Measurements from ENCODE around the gene ZNF488. TPM values are rescaled to one million over a fixed set of nuclear protein-coding genes. Genes with fewer than 3 reads are reported as not detected.

Gene ZNF488
- total RNA-seq, 5 donors from 2014 or later (not counting 1 experiment from before 2014, with no cell fraction given) = not detected

GRCh38 chr10:47334466-47335295 lies 49.4 kb downstream of the ZNF488 start:
- H3K4me1 ChIP-seq (ENCODE audit: control insufficient read depth in 1 of 2, extremely low read depth in 1 of 2, insufficient read depth in 2 of 2, low read length in 2 of 2) = no peaks in the 10 kb centered on the region
- ChIA-PET CTCF (no interaction called here), POLR2A (no interaction called here)
- WGBS (ENCODE audit: insufficient coverage) = 94% methylated on average over 2 of the region's 8 CpGs
- H3K4me3 ChIP-seq (ENCODE audit: control insufficient read depth in 1 of 2, extremely low read depth in 1 of 2, low read length in 1 of 2) = no peak overlapping the region
- Mint-ChIP-seq H3K27me3 (peaks cover 8 to 12% of the 10 kb centered on the region in 2 donors), H3K4me1 (no peaks in the 10 kb centered on the region), H3K27ac (no peak overlapping the region), H3K9me3 (no peaks in the 10 kb centered on the region), H3K36me3 (no peaks in the 10 kb centered on the region), H3K4me3 (no peak overlapping the region)
- H3K9me3 ChIP-seq = no peaks in the 10 kb centered on the region
- H3K27ac ChIP-seq (ENCODE audit: low read length) = no peak overlapping the region
- DNase-seq = no peak
- peaks cover 0 to 7% of the 10 kb centered on the region in 2 experiments for H3K27me3 ChIP-seq (replicated peaks in 1 of 2; ENCODE audit: control insufficient read depth in 2 of 2, extremely low read depth in 1 of 2, insufficient read depth in 2 of 2, low read length in 1 of 2)
- no peak for ATAC-seq (replicated peaks in 1 of 4)
- no peaks in the 10 kb centered on the region for H3K36me3 ChIP-seq (ENCODE audit: control insufficient read depth in 2 of 2, extremely low read depth in 1 of 2, insufficient read depth in 1 of 2, low read length in 1 of 2)

DNA sequence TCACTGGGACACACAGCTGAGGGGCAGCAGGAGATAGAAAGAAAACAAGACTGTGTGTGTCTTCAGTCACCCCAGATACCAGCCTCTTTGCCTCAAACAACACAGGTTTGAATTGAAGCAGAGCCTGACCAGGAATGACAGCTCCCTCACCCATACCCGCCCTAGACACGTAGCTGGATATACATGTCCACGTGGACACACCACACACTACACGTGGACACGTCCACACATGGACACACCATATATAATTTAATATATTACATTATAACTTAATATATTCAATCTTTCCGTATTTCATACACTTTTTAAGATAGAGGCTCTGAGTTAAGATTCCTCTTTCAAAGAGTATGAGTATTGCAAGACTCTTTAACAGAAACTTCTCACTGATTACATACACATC lies 50.6 kb downstream of the ZNF488 start:
- H3K27ac Mint-ChIP-seq = no peak overlapping the region

GRCh38 chr10:47332946-47333345 lies 51.1 kb downstream of the ZNF488 start:
- no peak overlapping the region for H3K4me3 Mint-ChIP-seq
- H3K27me3 ChIP-seq (replicated peaks in 1 of 2; ENCODE audit: control insufficient read depth in 2 of 2, extremely low read depth in 1 of 2, insufficient read depth in 2 of 2, low read length in 1 of 2) = peaks cover 0 to 5% of the 10 kb centered on the region in 2 experiments
- no peaks in the 10 kb centered on the region for H3K9me3 Mint-ChIP-seq
- ChIA-PET CTCF (interaction anchor here in 1 of 2 donors (0.6 kb wide), 1 partner anchor 285 kb away, joined by 3 read pairs; no protein-coding TSS in a partner anchor), POLR2A (no interaction called here)
- H3K27ac Mint-ChIP-seq = no peak overlapping the region
- H3K4me1 Mint-ChIP-seq = no peaks in the 10 kb centered on the region
- ATAC-seq (replicated peaks in 1 of 4) = no peak
- H3K27ac ChIP-seq (ENCODE audit: low read length) = no peak overlapping the region
- H3K36me3 ChIP-seq (ENCODE audit: control insufficient read depth in 2 of 2, extremely low read depth in 1 of 2, insufficient read depth in 1 of 2, low read length in 1 of 2) = no peaks in the 10 kb centered on the region
- peaks cover 5 to 8% of the 10 kb centered on the region in 2 donors for H3K27me3 Mint-ChIP-seq
- no peaks in the 10 kb centered on the region for H3K4me1 ChIP-seq (ENCODE audit: control insufficient read depth in 1 of 2, extremely low read depth in 1 of 2, insufficient read depth in 2 of 2, low read length in 2 of 2)
- no peaks in the 10 kb centered on the region for H3K36me3 Mint-ChIP-seq
- H3K9me3 ChIP-seq = no peaks in the 10 kb centered on the region
- H3K4me3 ChIP-seq (ENCODE audit: control insufficient read depth in 1 of 2, extremely low read depth in 1 of 2, low read length in 1 of 2) = no peak overlapping the region
- no peak for DNase-seq
- 94% methylated on average over 3 of the region's 3 CpGs for WGBS (ENCODE audit: insufficient coverage)

More for the DNA sequence above, 50.6 kb downstream of the ZNF488 start:
- Histone ChIP-seq H3K9me3 (no peaks in the 10 kb centered on the region), H3K27ac (ENCODE audit: low read length) (no peak overlapping the region), H3K4me3 (ENCODE audit: control insufficient read depth in 1 of 2, extremely low read depth in 1 of 2, low read length in 1 of 2) (no peak overlapping the region), H3K4me1 (ENCODE audit: control insufficient read depth in 1 of 2, extremely low read depth in 1 of 2, insufficient read depth in 2 of 2, low read length in 2 of 2) (no peaks in the 10 kb centered on the region), H3K36me3 (ENCODE audit: control insufficient read depth in 2 of 2, extremely low read depth in 1 of 2, insufficient read depth in 1 of 2, low read length in 1 of 2) (no peaks in the 10 kb centered on the region), H3K27me3 (replicated peaks in 1 of 2; ENCODE audit: control insufficient read depth in 2 of 2, extremely low read depth in 1 of 2, insufficient read depth in 2 of 2, low read length in 1 of 2) (peaks cover 0 to 5% of the 10 kb centered on the region in 2 experiments)
- Mint-ChIP-seq H3K36me3 (no peaks in the 10 kb centered on the region), H3K4me3 (no peak overlapping the region), H3K9me3 (no peaks in the 10 kb centered on the region), H3K27me3 (peaks cover 5 to 8% of the 10 kb centered on the region in 2 donors), H3K4me1 (no peaks in the 10 kb centered on the region)
- ChIA-PET CTCF (no interaction called here), POLR2A (no interaction called here)
- no peak for ATAC-seq (replicated peaks in 1 of 4)
- no CpG with 5 or more reads among the region's 6 CpGs for WGBS (ENCODE audit: insufficient coverage)
- no peak for DNase-seq

GRCh38 chr10:47332371-47332770 lies 51.7 kb downstream of the ZNF488 start:
- Histone ChIP-seq H3K9me3 (no peaks in the 10 kb centered on the region), H3K27me3 (replicated peaks in 1 of 2; ENCODE audit: control insufficient read depth in 2 of 2, extremely low read depth in 1 of 2, insufficient read depth in 2 of 2, low read length in 1 of 2) (peaks cover 0 to 5% of the 10 kb centered on the region in 2 experiments), H3K4me1 (ENCODE audit: control insufficient read depth in 1 of 2, extremely low read depth in 1 of 2, insufficient read depth in 2 of 2, low read length in 2 of 2) (no peaks in the 10 kb centered on the region), H3K4me3 (ENCODE audit: control insufficient read depth in 1 of 2, extremely low read depth in 1 of 2, low read length in 1 of 2) (no peak overlapping the region), H3K27ac (ENCODE audit: low read length) (no peak overlapping the region), H3K36me3 (ENCODE audit: control insufficient read depth in 2 of 2, extremely low read depth in 1 of 2, insufficient read depth in 1 of 2, low read length in 1 of 2) (no peaks in the 10 kb centered on the region)
- ChIA-PET CTCF (no interaction called here), POLR2A (no interaction called here)
- H3K4me1 Mint-ChIP-seq = no peaks in the 10 kb centered on the region
- ATAC-seq (replicated peaks in 1 of 4) = no peak
- H3K27ac Mint-ChIP-seq = no peak overlapping the region
- H3K9me3 Mint-ChIP-seq = no peaks in the 10 kb centered on the region
- H3K27me3 Mint-ChIP-seq = peaks cover 5 to 8% of the 10 kb centered on the region in 2 donors
- no peaks in the 10 kb centered on the region for H3K36me3 Mint-ChIP-seq
- no CpG with 5 or more reads among the region's 3 CpGs for WGBS (ENCODE audit: insufficient coverage)
- H3K4me3 Mint-ChIP-seq = no peak overlapping the region
- DNase-seq = no peak

GRCh38 chr10:47331954-47332353 lies 52.1 kb downstream of the ZNF488 start:
- Mint-ChIP-seq H3K36me3 (no peaks in the 10 kb centered on the region), H3K4me3 (no peak overlapping the region), H3K4me1 (no peaks in the 10 kb centered on the region), H3K27ac (no peak overlapping the region), H3K27me3 (peaks cover 5 to 8% of the 10 kb centered on the region in 2 donors), H3K9me3 (no peaks in the 10 kb centered on the region)
- Histone ChIP-seq H3K4me3 (ENCODE audit: control insufficient read depth in 1 of 2, extremely low read depth in 1 of 2, low read length in 1 of 2) (no peak overlapping the region), H3K36me3 (ENCODE audit: control insufficient read depth in 2 of 2, extremely low read depth in 1 of 2, insufficient read depth in 1 of 2, low read length in 1 of 2) (no peaks in the 10 kb centered on the region), H3K27me3 (replicated peaks in 1 of 2; ENCODE audit: control insufficient read depth in 2 of 2, extremely low read depth in 1 of 2, insufficient read depth in 2 of 2, low read length in 1 of 2) (peaks cover 0 to 5% of the 10 kb centered on the region in 2 experiments), H3K27ac (ENCODE audit: low read length) (no peak overlapping the region), H3K9me3 (no peaks in the 10 kb centered on the region), H3K4me1 (ENCODE audit: control insufficient read depth in 1 of 2, extremely low read depth in 1 of 2, insufficient read depth in 2 of 2, low read length in 2 of 2) (no peaks in the 10 kb centered on the region)
- WGBS (ENCODE audit: insufficient coverage) = 79% methylated on average over 4 of the region's 7 CpGs
- DNase-seq (no peak), ATAC-seq (replicated peaks in 1 of 4) (no peak)
- POLR2A ChIA-PET = no interaction called here
- CTCF ChIA-PET = no interaction called here

- Histone ChIP-seq H3K4me1 (ENCODE audit: control insufficient read depth in 1 of 2, extremely low read depth in 1 of 2, insufficient read depth in 2 of 2, low read length in 2 of 2) (no peaks in the 10 kb centered on the region), H3K4me3 (ENCODE audit: control insufficient read depth in 1 of 2, extremely low read depth in 1 of 2, low read length in 1 of 2) (no peak overlapping the region), H3K9me3 (no peaks in the 10 kb centered on the region), H3K27me3 (replicated peaks in 1 of 2; ENCODE audit: control insufficient read depth in 2 of 2, extremely low read depth in 1 of 2, insufficient read depth in 2 of 2, low read length in 1 of 2) (peaks cover 0 to 5% of the 10 kb centered on the region in 2 experiments), H3K36me3 (ENCODE audit: control insufficient read depth in 2 of 2, extremely low read depth in 1 of 2, insufficient read depth in 1 of 2, low read length in 1 of 2) (no peaks in the 10 kb centered on the region), H3K27ac (ENCODE audit: low read length) (no peak overlapping the region)
- peaks cover 5 to 8% of the 10 kb centered on the region in 2 donors for H3K27me3 Mint-ChIP-seq
- H3K36me3 Mint-ChIP-seq = no peaks in the 10 kb centered on the region
- H3K9me3 Mint-ChIP-seq = no peaks in the 10 kb centered on the region
- no peak for DNase-seq
- no peak for ATAC-seq (replicated peaks in 1 of 4)
- no peak overlapping the region for H3K27ac Mint-ChIP-seq
- 89% methylated on average over 5 of the region's 9 CpGs for WGBS (ENCODE audit: insufficient coverage)
- H3K4me1 Mint-ChIP-seq = no peaks in the 10 kb centered on the region
- no peak overlapping the region for H3K4me3 Mint-ChIP-seq
- ChIA-PET POLR2A (no interaction called here), CTCF (no interaction called here)
Measured at GRCh38 chr10:47331491-47331890, 52.6 kb downstream of the ZNF488 start.
